Left kidney (tissue), 2 donors: ENCODE measurements around the gene DDRGK1. TPM values are rescaled to one million over a fixed set of nuclear protein-coding genes. Genes with fewer than 3 reads are reported as not detected.
"Not testable (repeated sequence)": the region's sequence is repeated elsewhere in the genome, so short reads cannot be mapped to it uniquely, and the experiment has no call there.

Experiments
- DNase-seq: peaks from one replicate; pipeline ENCODE4 v3.0.0-alpha.2; 2013
- polyA plus RNA-seq: library from polyadenylated mRNA; unstranded; fragments of 120-200 nt; gene quantifications from one replicate; pipeline ENCODE4 v1.2.1, GENCODE V29; 2013; ENCODE audit not compliant: insufficient read length

Gene DDRGK1
- polyA plus RNA-seq, 1 donor, result 49.1 TPM

GRCh38 chr20:3165473-3166337 is 38.8 kb downstream of the DDRGK1 start:
- no peak for DNase-seq

DNA sequence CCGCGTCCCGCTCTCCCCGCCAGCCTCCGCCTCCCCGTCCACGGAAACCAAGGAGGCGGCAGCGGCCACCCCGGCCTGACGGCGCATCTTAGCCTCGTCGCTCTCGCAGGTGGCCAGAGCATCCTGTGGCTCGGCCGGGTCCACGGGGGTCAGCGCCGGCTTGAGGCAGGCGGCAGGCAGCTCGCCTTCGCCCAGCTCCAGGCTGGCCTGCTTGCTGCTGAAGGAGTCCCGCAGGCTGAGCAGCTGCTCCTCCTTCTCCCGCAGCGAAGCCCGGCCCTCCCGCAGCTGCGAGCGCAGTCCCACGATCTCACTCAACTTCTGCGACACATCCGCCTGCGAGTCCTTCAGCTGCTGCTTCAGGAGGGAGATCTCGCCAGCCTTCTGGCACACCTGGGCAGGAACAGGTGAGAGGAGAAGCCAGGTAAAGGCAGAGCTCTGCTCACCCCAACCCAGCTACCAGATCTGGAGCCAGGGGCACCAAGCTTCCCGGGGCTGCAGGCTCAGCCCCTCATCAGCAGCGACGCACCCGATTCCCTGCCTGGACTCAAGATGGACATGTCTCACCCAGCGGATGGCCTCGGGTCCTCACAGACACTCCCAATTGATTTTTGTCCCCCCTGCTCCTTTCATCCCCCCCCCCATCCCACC is 39.6 kb downstream of the DDRGK1 start:
- no peak for DNase-seq

DNA sequence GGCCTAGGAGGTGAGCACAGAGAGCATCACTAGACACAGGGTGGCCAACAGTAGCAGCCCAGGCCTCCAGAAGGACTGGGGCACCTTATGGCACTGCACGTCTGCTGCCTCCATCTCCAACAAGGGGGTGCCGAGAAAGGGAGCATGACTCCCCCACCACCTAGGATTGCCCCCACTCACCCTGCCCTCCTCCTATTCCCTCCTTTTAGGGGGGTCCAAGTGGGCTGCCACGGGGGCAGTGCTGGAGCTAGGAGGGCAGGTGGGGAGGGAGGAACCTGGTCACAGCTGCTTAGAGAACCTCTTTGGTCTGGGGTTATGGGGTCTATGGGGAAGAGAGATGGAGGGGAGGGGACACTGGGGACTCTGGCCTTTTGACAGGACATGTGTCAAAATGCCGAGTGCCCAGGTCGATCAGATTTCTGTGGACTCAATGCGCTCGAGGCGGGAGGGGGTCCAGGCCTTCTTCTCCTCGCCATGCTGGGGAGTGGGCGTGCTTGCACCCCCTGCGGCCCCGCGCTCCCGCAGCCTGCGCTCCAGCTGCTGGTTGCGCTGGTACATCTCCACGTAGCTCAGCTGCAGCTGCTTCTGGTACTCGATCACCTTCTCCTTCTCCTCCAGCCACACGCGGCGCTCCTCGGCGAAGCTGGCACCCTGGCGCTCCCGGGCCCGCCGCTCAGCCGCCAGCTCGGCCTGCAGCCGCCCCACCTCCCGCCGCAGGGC is 40.3 kb downstream of the DDRGK1 start:
- no peak for DNase-seq

DNA sequence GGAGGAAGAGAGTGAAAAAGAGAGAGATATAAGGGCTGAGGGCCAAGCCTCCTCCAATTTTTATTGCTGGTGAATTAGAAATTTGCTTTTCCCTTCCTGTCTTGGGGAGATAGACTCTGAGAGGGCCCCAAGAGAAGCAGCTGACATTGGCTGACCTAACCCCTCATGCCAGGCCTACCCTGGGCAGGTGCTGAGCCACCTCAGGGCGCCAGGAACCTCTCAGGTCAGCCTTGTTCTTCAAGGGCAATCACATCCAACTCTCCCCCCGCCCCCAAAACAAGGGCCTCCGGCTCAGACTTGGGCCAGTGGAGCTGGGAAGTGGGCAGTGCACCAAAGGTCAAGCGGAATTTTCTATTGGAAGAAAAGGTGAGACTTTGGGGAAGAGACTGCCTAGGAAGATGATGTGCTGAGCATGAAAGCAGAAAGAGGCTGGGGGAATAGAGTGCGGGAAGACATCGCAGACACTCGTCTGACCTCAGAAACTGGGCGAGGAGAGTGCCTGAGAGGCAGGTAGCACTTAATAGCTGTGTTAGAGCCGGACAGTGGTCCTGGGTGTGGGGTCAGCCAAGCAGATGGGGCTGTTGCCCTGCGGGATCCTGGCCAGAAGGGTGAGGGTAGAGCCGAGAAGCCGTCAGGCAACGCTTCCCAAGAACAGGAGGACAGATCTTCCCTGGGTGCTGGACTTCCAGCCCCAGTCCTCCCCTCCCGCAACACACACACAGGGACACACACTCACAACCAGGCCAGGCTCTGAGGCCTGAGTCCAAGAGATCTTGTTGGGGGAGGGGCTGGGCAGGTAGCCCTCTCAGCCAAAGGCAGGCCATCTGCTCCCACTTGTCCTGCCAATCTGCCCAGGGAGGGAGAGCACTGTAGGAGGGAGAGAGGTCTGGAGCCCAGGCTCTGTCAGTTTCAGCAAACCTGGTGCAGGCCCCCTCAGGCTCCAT is 41.1 kb downstream of the DDRGK1 start:
- no peak for DNase-seq

DNA sequence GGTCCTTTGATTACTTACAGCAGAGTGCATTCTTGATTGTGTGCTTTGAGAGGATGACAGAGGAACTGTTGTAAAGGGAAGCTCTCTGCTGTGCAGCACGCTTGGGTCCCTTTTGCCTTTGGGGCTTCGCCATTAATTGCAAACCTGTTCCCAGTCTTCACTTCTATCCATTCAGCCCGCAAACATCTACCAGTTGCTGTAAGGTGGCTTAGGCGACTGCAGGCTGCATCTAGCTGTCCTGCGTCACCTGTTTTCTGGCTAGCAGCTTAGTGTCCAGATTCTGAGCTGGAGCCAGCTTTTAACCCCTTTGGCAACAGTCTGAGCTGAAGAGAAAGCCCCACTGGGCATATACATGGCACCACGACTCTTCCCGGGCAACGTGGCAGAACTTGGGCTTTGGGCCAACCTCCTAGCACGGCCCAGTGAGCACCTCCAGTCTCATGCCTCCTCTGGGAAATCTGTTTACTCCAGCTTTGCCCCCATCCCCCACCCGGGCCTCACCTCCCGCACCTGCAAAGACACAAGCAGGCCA is 42.3 kb downstream of the DDRGK1 start:
- DNase-seq, result no peak

GRCh38 chr20:3161316-3162079 is 43.0 kb downstream of the DDRGK1 start:
- DNase-seq, result no peak

GRCh38 chr20:3160418-3160817 is 44.1 kb downstream of the DDRGK1 start:
- DNase-seq, result no peak

DNA sequence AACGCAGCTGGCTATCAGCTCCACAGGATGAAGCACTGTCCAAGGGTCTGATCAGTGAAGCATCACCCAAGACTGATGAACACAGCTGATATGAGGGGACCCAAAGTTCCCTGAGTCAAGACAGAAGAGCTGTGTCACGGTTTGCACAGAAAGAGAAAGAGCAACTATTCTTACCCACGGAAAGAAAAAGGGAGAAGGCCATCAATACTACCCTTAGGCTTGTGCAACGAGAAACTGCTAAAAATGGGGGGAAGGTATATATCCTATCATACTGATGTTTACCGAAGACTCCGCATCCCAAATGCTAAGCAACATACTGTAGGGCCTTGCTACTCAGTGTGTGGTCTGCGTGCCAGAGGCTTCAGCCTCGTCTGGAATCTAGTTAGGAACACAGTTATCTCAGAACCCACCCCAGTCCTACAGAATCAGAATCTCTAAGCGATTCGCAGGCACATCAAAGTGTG is 45.5 kb downstream of the DDRGK1 start:
- no peak for DNase-seq

- DNase-seq, result no peak
These were observed 46.7 kb downstream of the DDRGK1 start for GRCh38 chr20:3157817-3158216.

DNA sequence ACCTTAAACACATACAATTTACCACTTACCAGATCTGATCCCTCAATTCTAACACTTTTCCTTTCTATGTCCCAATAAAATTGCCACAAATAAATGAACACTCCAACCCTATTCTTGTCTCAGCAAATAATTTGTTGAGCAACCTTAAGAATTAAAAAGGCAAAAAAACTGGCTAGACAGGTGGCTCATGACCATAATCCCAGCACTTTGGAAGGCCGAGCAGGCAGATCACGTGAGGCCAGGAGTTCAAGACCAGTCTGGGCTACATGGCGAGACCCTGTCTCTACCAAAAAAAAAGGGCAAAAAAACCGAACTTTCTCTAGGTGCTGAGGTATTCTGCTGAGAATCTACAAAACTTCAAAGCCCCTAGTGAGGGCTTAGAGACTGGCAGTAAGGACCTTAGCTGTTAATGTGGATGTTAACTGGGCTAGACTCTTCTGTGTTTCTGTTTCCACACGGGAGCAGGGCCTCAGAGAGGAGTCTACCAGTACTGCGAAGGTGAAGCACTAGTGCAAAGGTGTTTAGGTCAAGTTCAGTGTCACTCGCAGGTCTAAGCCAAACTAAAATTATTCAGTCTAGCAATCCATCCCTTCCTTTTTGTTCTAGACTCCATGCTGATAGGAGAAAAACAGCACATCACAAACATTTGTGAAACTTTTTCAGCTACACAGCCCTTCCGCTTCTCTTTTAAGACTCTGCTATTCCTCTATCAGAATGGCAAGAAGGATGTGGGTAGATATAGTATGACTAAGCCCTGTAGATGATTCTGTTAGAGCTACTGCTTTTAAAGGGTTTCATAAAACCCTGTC is 47.5 kb downstream of the DDRGK1 start:
- DNase-seq, result no peak

GRCh38 chr20:3152057-3152644 is 52.3 kb downstream of the DDRGK1 start:
- not testable (repeated sequence) for DNase-seq

- no peak for DNase-seq
These were observed 53.6 kb downstream of the DDRGK1 start for GRCh38 chr20:3150908-3151307.

DNA sequence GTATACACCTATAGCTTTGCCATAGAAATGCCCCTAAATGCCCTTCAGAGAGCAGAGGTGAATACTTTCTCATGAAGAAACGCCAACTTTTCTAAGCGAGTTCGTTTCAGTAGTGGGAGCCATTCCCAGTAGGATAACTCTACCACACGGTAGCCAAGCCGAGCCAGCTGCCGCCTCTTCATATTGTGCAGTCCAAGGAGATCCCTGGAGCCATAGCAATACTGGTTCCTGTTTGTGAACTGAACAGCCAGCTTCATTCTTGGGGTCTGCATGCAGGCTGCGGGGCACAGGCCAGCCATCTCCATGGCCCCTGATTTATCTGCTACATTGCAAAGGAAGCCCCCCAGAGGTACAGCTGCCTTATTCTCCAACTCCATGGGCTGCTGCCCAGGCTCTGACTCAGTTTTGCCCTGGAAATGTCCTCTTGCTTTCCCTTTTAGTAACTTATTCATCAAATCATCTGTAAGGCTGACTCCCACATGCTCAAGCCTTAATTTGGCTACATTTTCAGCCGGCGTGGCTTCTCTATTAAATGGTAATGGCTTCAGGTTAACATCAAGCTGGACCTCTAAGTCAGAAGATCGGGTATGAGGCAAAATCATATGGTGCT is 57.6 kb downstream of the DDRGK1 start:
- DNase-seq, result no peak

DNA sequence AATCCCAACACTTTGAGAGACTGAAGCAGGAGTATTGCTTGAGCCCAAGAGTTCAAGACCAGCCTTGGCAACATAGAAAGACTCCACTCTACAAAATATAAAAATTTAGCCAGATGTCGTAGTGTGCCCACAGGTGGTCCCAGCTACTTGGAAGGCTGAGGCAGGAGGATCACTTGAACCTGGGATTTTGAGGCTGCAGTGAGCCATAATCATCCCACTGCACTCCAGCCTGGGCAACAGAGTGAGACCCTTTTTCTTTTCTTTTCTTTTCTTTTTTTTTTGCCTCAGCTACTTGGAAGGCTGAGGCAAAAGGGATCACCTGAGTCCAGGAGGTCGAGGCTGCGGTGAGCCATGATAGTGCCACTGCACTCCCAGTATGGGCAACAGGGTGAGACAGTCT is 62.7 kb downstream of the DDRGK1 start:
- no peak for DNase-seq
